ENCODE results near the gene ANO2.

DNA sequence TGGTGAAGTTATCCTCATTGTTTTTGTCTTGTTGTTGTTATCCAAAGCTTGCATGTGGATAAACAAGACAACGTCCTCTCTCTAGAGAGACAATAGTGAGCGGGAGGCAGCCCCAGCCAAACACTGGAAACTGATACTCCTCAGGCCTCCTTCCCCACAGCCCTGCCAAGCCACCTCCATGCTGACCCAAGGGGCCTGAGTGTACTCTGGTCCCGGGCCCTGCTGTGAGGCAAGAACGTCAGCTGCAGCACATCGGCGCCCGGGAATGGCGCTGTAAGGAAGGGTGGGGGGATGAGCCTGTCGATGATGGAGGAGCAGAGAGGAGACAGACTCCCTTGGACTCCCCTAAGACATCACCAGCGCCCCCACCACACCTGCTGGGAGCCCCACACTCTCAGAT lies 83.6 kb downstream of the ANO2 start:
- no peak for TF ChIP-seq CTCF (conservative IDR thresholded peaks at IDR 0.05; ENCODE audit: low read depth in 2 of 2)
- TF ChIP-seq, protein P1, sequence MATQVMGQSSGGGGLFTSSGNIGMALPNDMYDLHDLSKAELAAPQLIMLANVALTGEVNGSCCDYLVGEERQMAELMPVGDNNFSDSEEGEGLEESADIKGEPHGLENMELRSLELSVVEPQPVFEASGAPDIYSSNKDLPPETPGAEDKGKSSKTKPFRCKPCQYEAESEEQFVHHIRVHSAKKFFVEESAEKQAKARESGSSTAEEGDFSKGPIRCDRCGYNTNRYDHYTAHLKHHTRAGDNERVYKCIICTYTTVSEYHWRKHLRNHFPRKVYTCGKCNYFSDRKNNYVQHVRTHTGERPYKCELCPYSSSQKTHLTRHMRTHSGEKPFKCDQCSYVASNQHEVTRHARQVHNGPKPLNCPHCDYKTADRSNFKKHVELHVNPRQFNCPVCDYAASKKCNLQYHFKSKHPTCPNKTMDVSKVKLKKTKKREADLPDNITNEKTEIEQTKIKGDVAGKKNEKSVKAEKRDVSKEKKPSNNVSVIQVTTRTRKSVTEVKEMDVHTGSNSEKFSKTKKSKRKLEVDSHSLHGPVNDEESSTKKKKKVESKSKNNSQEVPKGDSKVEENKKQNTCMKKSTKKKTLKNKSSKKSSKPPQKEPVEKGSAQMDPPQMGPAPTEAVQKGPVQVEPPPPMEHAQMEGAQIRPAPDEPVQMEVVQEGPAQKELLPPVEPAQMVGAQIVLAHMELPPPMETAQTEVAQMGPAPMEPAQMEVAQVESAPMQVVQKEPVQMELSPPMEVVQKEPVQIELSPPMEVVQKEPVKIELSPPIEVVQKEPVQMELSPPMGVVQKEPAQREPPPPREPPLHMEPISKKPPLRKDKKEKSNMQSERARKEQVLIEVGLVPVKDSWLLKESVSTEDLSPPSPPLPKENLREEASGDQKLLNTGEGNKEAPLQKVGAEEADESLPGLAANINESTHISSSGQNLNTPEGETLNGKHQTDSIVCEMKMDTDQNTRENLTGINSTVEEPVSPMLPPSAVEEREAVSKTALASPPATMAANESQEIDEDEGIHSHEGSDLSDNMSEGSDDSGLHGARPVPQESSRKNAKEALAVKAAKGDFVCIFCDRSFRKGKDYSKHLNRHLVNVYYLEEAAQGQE (IDR thresholded peaks at IDR 0.05; ENCODE audit: unreplicated experiment) = no peak
- no peak for TF ChIP-seq POLR2AphosphoS5 (IDR thresholded peaks at IDR 0.05; ENCODE audit: low read depth)
- TF ChIP-seq EZH2 (IDR thresholded peaks at IDR 0.05; ENCODE audit: low read depth, unreplicated experiment) = no peak
- no peak for TF ChIP-seq ZNF331 (CRISPR knock-in tag; IDR thresholded peaks at IDR 0.05; ENCODE audit: low read depth)
- TF ChIP-seq EZH2phosphoT487 (IDR thresholded peaks at IDR 0.05; ENCODE audit: unreplicated experiment) = no peak
- no peak for TF ChIP-seq STAT1 (IDR thresholded peaks at IDR 0.05; ENCODE audit: unreplicated experiment)
- TF ChIP-seq CREB1 (CRISPR knock-in tag; IDR thresholded peaks at IDR 0.05; ENCODE audit: low read depth) = no peak
- no peak for TF ChIP-seq NANOG (IDR thresholded peaks at IDR 0.05; ENCODE audit: borderline replicate concordance)

Data from GM23338 (cell line).